ENCODE data around the gene RNASET2. TPM values are rescaled to one million over a fixed set of nuclear protein-coding genes. Genes with fewer than 3 reads are reported as not detected.
A peak's percentile ranks its signal among the peaks of the same experiment; 100 is the strongest.

Gene RNASET2
- polyA plus RNA-seq, 1 donor from 2014 or later: 73.9 TPM

GRCh38 chr6:166988674-166989201 lies 32.4 kb upstream of the RNASET2 start:
- no peak overlapping the region for H3K4me2 ChIP-seq (ENCODE audit: low read length)
- H4K20me1 ChIP-seq (ENCODE audit: insufficient read depth): no peaks in the 10 kb centered on the region
- no peaks in the 10 kb centered on the region for H3K79me2 ChIP-seq (replicated peaks; ENCODE audit: insufficient read depth, low read length)
- no peaks in the 10 kb centered on the region for H3K36me3 ChIP-seq (ENCODE audit: insufficient read depth, low read length)
- no peaks in the 10 kb centered on the region for H3K9me3 ChIP-seq (ENCODE audit: low read length)
- H3K9ac ChIP-seq (ENCODE audit: low read length): no peak overlapping the region
- no peaks in the 10 kb centered on the region for H3K9me2 ChIP-seq (ENCODE audit: insufficient read depth, low read length)
- no peak overlapping the region for H3K27ac ChIP-seq (ENCODE audit: low read length)
- no peak overlapping the region for H2AFZ ChIP-seq (ENCODE audit: low read depth, low read length)
- H3K27me3 ChIP-seq (ENCODE audit: insufficient read depth, low read depth, low read length): no peaks in the 10 kb centered on the region
- H3F3A ChIP-seq (ENCODE audit: insufficient read depth, low read length, poor library complexity, severe bottlenecking): no peaks in the 10 kb centered on the region
- H3K4me3 ChIP-seq (ENCODE audit: low read length): no peak overlapping the region
- TF ChIP-seq EZH2 (IDR thresholded peaks at IDR 0.05; ENCODE audit: borderline replicate concordance, insufficient read depth, low read length, poor library complexity, severe bottlenecking) (no peak), EP300 (conservative IDR thresholded peaks at IDR 0.05; ENCODE audit: poor library complexity, severe bottlenecking) (no peak), RAD21 (conservative IDR thresholded peaks at IDR 0.05) (no peak)
- TF ChIP-seq, protein P1, sequence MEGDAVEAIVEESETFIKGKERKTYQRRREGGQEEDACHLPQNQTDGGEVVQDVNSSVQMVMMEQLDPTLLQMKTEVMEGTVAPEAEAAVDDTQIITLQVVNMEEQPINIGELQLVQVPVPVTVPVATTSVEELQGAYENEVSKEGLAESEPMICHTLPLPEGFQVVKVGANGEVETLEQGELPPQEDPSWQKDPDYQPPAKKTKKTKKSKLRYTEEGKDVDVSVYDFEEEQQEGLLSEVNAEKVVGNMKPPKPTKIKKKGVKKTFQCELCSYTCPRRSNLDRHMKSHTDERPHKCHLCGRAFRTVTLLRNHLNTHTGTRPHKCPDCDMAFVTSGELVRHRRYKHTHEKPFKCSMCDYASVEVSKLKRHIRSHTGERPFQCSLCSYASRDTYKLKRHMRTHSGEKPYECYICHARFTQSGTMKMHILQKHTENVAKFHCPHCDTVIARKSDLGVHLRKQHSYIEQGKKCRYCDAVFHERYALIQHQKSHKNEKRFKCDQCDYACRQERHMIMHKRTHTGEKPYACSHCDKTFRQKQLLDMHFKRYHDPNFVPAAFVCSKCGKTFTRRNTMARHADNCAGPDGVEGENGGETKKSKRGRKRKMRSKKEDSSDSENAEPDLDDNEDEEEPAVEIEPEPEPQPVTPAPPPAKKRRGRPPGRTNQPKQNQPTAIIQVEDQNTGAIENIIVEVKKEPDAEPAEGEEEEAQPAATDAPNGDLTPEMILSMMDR (IDR thresholded peaks at IDR 0.05; ENCODE audit: poor library complexity, severe bottlenecking): no peak

DNA sequence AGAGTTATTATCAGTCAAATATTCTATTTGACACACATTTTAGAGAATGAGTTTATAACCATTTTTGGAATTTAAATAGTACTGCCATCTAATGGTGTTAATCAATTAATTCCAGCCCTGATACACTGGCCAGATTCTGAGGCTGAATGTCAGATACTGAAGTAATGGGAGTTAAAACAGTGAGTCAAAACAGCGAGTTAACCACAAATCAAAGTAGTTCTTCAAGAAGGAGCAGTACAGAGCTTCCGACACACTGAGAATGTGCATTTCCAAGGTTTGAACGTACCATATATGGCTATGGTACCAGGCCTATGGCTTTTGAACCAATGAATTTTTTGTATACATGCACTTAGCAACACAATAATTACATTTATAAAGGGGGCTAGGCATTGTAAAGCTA lies 31.6 kb upstream of the RNASET2 start:
- Histone ChIP-seq H3K27ac (ENCODE audit: low read length) (no peak overlapping the region), H3K36me3 (ENCODE audit: insufficient read depth, low read length) (no peaks in the 10 kb centered on the region), H3K79me2 (replicated peaks; ENCODE audit: insufficient read depth, low read length) (no peaks in the 10 kb centered on the region), H3K9ac (ENCODE audit: low read length) (no peak overlapping the region), H2AFZ (ENCODE audit: low read depth, low read length) (no peak overlapping the region), H3K4me2 (ENCODE audit: low read length) (no peak overlapping the region), H3K4me3 (ENCODE audit: low read length) (no peak overlapping the region), H3F3A (ENCODE audit: insufficient read depth, low read length, poor library complexity, severe bottlenecking) (no peaks in the 10 kb centered on the region), H3K9me3 (ENCODE audit: low read length) (no peaks in the 10 kb centered on the region), H4K20me1 (ENCODE audit: insufficient read depth) (no peaks in the 10 kb centered on the region), H3K27me3 (ENCODE audit: insufficient read depth, low read depth, low read length) (no peaks in the 10 kb centered on the region), H3K9me2 (ENCODE audit: insufficient read depth, low read length) (no peaks in the 10 kb centered on the region)
- TF ChIP-seq, protein P1 (IDR thresholded peaks at IDR 0.05; ENCODE audit: poor library complexity, severe bottlenecking): peak; percentile 12
- no peak for TF ChIP-seq POLR2AphosphoS5 (IDR thresholded peaks at IDR 0.05)

- H3K27ac ChIP-seq (ENCODE audit: low read length): no peak overlapping the region
- H3K27me3 ChIP-seq (ENCODE audit: insufficient read depth, low read depth, low read length): no peaks in the 10 kb centered on the region
- H4K20me1 ChIP-seq (ENCODE audit: insufficient read depth): no peaks in the 10 kb centered on the region
- H3K9me3 ChIP-seq (ENCODE audit: low read length): no peaks in the 10 kb centered on the region
- no peak overlapping the region for H2AFZ ChIP-seq (ENCODE audit: low read depth, low read length)
- no peak overlapping the region for H3K4me3 ChIP-seq (ENCODE audit: low read length)
- no peak for TF ChIP-seq TAF1 (IDR thresholded peaks at IDR 0.05; ENCODE audit: low read depth)
- TF ChIP-seq, protein P1 (IDR thresholded peaks at IDR 0.05; ENCODE audit: poor library complexity, severe bottlenecking): no peak
- TF ChIP-seq, protein P2, sequence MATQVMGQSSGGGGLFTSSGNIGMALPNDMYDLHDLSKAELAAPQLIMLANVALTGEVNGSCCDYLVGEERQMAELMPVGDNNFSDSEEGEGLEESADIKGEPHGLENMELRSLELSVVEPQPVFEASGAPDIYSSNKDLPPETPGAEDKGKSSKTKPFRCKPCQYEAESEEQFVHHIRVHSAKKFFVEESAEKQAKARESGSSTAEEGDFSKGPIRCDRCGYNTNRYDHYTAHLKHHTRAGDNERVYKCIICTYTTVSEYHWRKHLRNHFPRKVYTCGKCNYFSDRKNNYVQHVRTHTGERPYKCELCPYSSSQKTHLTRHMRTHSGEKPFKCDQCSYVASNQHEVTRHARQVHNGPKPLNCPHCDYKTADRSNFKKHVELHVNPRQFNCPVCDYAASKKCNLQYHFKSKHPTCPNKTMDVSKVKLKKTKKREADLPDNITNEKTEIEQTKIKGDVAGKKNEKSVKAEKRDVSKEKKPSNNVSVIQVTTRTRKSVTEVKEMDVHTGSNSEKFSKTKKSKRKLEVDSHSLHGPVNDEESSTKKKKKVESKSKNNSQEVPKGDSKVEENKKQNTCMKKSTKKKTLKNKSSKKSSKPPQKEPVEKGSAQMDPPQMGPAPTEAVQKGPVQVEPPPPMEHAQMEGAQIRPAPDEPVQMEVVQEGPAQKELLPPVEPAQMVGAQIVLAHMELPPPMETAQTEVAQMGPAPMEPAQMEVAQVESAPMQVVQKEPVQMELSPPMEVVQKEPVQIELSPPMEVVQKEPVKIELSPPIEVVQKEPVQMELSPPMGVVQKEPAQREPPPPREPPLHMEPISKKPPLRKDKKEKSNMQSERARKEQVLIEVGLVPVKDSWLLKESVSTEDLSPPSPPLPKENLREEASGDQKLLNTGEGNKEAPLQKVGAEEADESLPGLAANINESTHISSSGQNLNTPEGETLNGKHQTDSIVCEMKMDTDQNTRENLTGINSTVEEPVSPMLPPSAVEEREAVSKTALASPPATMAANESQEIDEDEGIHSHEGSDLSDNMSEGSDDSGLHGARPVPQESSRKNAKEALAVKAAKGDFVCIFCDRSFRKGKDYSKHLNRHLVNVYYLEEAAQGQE (IDR thresholded peaks at IDR 0.05; ENCODE audit: borderline replicate concordance): no peak
- no peak for TF ChIP-seq EZH2 (IDR thresholded peaks at IDR 0.05; ENCODE audit: borderline replicate concordance, insufficient read depth, low read length, poor library complexity, severe bottlenecking)
- TF ChIP-seq RAD21 (conservative IDR thresholded peaks at IDR 0.05): no peak
- TF ChIP-seq EP300 (conservative IDR thresholded peaks at IDR 0.05; ENCODE audit: poor library complexity, severe bottlenecking): no peak
- H3K4me2 ChIP-seq (ENCODE audit: low read length): no peak overlapping the region
- H3K36me3 ChIP-seq (ENCODE audit: insufficient read depth, low read length): no peaks in the 10 kb centered on the region
- H3K79me2 ChIP-seq (replicated peaks; ENCODE audit: insufficient read depth, low read length): no peaks in the 10 kb centered on the region
- H3K9me2 ChIP-seq (ENCODE audit: insufficient read depth, low read length): no peaks in the 10 kb centered on the region
- H3K9ac ChIP-seq (ENCODE audit: low read length): no peak overlapping the region
- H3F3A ChIP-seq (ENCODE audit: insufficient read depth, low read length, poor library complexity, severe bottlenecking): no peaks in the 10 kb centered on the region
Measured at GRCh38 chr6:166987448-166987847, 31.1 kb upstream of the RNASET2 start.

Data from neural cell (in vitro differentiated cells).